ENCODE data around the gene EDN1. TPM values are rescaled to one million over a fixed set of nuclear protein-coding genes. Genes with fewer than 3 reads are reported as not detected.
"Not testable (repeated sequence)": the region's sequence is repeated elsewhere in the genome, so short reads cannot be mapped to it uniquely, and the experiment has no call there.

The EDN1 gene
- polyA plus RNA-seq, 1 donor: 2.0 TPM

DNA sequence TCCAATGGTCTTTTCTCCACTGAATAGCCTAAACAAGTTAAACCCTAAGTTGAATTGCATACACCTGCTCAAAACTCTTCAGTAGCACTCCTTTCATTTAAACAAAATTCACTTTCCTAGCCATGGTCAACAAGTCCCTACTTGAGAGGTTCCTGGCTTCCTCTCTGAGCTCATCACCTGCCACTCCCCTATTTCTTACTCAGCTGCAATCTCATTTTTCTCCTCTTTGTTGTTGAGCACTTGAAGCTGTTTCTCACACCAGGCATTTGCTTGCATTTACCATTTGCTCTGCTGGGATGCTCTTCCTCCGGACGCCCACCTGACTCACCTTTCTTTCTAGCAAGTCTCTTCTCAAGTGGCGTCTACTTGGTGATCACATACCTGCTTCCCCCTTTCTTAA is 38.5 kb downstream of the EDN1 start:
- DNase-seq: no peak

- DNase-seq: no peak
Measured at GRCh38 chr6:12331474-12331873, 41.3 kb downstream of the EDN1 start.

GRCh38 chr6:12331951-12332749 is 42.0 kb downstream of the EDN1 start:
- no peak for DNase-seq

- not testable (repeated sequence) for DNase-seq
Measured at GRCh38 chr6:12332750-12333079, 42.6 kb downstream of the EDN1 start.

GRCh38 chr6:12333128-12333527 is 43.0 kb downstream of the EDN1 start:
- no peak for DNase-seq

DNA sequence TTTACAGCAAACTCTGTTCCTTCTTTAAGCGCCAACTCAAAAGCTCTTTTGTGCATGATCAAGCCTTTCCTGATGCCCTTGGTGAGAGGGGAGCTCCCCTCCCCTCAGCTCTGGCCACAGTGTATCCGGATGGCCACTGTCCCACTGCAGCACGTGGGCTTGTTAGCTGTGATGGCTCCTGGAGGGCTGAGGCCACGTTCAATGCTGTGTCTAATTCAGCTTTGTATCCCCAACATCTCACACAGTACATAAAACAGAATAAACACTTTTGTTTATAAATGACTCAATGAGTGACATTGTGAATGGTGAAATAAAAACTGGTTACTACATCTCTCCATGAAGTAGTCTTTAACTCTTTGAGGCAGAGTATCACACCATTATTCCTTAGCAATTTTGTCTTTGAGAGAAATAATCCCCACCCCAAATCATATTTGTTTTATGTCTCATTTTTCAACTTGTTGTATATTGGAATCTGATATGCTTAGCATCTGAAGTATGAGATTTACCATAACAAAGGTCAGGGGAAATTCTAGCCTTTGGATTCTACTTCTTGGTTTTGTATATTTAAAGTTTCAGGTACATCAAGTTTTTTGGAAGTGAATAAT is 44.5 kb downstream of the EDN1 start:
- no peak for DNase-seq

DNA sequence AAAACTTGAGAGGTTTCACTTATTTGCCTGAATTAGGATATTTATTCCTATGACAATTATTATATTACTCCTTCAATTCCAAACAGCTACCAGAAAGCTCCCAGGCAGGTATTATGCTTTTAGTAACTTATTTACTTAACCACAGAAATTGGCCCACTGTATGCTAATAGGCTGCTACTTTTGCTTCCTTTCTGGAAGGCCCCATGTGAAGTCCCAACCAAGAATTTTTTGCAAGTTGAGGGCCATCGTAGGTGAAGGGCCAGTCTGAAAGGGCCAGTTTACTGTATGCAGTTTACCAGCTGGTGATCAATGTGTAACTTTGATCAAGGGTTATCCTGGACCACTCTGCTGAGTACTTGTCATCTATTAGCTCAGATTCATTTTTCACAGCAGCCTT is 45.0 kb downstream of the EDN1 start:
- DNase-seq: no peak

DNA sequence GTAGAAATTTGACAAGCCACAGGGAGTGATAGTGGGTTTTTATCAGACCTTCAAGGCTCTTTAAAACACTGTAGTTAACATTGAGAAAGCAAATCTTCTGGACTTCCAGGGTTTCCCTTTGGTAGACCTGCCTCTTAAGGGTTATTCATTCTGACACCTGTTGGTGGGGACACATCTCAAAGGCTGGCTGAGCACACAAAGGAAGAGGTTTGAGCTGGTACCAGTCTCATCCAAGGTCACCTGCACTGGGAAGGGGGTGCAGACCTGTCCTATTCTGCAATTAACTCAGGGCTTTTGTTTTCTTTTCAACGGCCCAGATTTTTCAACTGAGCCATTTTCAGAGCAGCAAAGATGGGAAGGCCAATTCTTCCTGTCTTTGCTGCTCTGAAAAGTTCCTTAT is 45.6 kb downstream of the EDN1 start:
- DNase-seq: no peak

GRCh38 chr6:12336121-12336971 is 46.2 kb downstream of the EDN1 start:
- DNase-seq: no peak

DNA sequence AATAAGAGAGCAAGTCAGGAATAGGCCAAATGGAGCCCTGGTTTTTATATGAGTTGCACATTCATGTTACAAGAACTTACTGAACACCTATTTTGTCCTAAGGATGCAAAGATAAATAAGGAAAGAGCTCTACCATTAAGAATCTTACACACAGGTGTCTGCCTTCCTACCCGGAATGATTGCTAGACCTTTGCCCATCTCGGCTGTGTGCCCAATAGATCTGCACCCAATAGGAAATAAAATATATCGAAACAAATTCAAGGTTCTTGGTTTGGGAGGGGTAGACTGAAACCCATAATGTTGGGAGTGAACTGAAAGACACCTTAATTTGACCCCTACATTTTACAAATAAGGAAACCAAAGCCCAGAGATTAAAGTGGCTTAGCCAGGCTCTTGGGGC is 48.9 kb downstream of the EDN1 start:
- DNase-seq: no peak

GRCh38 chr6:12339808-12340487 is 49.8 kb downstream of the EDN1 start:
- no peak for DNase-seq

DNA sequence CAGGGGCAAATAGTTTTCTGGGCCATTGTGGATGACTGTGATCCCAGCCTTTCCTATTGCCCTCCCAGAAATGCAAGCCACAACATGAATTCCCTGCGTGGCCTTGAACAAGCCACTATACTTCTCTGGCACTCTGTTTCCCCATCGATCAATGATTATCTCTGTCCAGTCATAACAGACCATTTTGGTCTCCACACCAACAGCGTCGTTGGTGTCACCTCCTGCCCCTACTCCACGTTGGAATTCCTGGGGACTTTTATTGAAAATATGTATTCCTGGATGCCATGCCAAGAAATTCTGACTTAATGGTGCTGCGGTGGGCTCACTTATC is 50.3 kb downstream of the EDN1 start:
- DNase-seq: no peak

- DNase-seq: no peak
Measured at GRCh38 chr6:12342664-12343063, 52.5 kb downstream of the EDN1 start.

DNA sequence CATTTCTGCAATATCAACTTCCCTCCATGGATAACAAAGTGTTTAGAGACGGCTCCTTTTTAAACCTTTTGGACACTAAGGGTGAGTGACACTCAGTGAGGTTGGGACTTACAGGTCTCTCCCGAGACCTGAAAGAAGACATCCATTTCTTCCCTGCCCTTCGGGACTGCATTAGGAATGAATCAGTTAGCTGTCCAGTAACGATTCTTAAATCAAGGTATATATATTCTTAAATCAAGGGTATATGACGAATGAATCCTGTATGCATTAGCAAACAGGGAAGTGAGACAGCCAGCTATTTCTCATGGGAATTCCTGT is 52.9 kb downstream of the EDN1 start:
- no peak for DNase-seq

DNA sequence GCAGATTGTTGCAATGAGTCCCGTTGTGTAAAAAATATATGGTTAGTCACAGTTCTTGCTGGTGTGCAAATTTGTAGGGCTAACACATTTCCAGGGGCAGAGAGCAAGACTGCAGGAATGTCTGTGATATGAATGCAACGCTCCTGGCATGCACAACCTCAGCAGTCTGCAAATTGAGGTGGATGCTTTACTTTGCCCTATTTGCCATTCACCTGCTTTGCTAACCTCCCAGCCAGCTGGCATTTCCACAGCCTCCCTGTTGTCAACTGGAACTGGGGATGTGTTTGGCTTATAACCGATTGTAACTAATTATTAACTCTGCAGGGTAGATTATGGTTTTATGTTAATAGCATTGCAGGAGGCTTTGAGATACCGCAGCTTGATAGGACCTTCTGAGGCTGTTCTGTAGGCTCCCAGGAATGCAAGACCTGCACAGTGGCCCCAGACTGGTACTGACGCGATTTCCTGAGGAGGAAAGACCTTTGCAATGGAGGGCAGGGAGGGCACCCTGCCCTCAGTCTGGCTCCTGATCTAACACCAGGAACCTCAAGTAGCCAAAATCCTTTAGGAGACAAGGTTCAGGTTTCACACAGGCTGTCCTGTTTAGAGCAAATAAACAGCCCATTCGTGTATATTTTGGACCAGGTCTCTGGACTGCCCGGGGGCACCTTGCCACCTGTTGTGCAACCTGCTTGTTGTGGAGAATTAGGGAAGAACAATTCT is 53.4 kb downstream of the EDN1 start:
- DNase-seq: no peak

DNA sequence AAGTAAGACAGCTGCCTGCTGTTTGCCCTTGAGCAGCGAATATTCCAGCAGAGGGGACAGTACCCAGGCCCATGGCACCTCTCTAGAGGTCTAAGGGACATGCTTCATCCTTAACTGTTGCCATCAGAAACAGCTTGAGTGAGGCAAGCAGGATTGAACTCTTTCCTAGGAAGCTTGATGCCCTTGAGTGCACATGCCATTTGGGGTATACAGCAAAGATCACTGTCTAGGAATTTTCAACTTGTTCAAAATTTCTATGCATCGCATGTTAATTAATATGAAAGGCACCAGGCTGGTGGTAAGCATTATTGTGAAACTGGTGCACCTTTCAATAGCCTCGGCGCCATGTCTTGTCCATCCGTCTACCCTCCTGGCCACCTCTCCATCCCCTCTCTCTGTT is 54.1 kb downstream of the EDN1 start:
- no peak for DNase-seq

- DNase-seq: peak; percentile 17
Measured at GRCh38 chr6:12344961-12345693, 55.0 kb downstream of the EDN1 start.

GRCh38 chr6:12345694-12346058 is 55.5 kb downstream of the EDN1 start:
- DNase-seq: peak; percentile 11

Measured in hindlimb muscle (tissue), 1 donor.